ENCODE data around the gene TMEM25. TPM values are rescaled to one million over a fixed set of nuclear protein-coding genes. Genes with fewer than 3 reads are reported as not detected.

TMEM25 gene
- total and polyA plus RNA-seq, 11 donors: 3.9 to 26.8 (median 10.0) TPM

GRCh38 chr11:118535261-118535660 lies 4.3 kb downstream of the TMEM25 start:
- peaks cover 0 to 5% (median 0%) of the 10 kb centered on the region in 9 donors for H3K27me3 ChIP-seq
- 79 to 83% (median 80%) methylated on average over 9 of the region's 9 CpGs for WGBS, 4 donors
- no peak overlapping the region for H3K4me3 ChIP-seq
- H3K36me3 ChIP-seq: no peaks in the 10 kb centered on the region
- DNase-seq: no peak
- H3K27ac ChIP-seq: no peak overlapping the region
- no peak for ATAC-seq
- TF ChIP-seq POLR2A (IDR thresholded peaks at IDR 0.05) (no peak), CTCF (IDR thresholded peaks at IDR 0.05) (no peak)
- peaks cover 0 to 17% (median 4%) of the 10 kb centered on the region in 12 donors for H3K4me1 ChIP-seq
- intact Hi-C loops (cut with DNase I): no loop called here
- no peaks in the 10 kb centered on the region for H3K9me3 ChIP-seq

- WGBS, 4 donors: 87 to 97% (median 96%) methylated on average over 5 of the region's 5 CpGs
- Histone ChIP-seq H3K27ac (no peak overlapping the region), H3K4me3 (no peak overlapping the region), H3K36me3 (peaks cover 0 to 5% (median 0%) of the 10 kb centered on the region in 9 donors), H3K9me3 (no peaks in the 10 kb centered on the region), H3K4me1 (peaks cover 0 to 4% (median 0%) of the 10 kb centered on the region in 12 donors), H3K27me3 (no peaks in the 10 kb centered on the region)
- intact Hi-C loops (cut with DNase I): no loop called here
- DNase-seq (no peak), ATAC-seq (no peak)
- TF ChIP-seq POLR2A (IDR thresholded peaks at IDR 0.05): no peak
- TF ChIP-seq CTCF (IDR thresholded peaks at IDR 0.05): no peak
Observed at GRCh38 chr11:118536726-118537125, 5.7 kb downstream of the TMEM25 start.

GRCh38 chr11:118537409-118537980 lies 6.5 kb downstream of the TMEM25 start:
- Histone ChIP-seq H3K36me3 (peaks cover 0 to 7% (median 0%) of the 10 kb centered on the region in 9 donors), H3K9me3 (no peaks in the 10 kb centered on the region), H3K27ac (no peak overlapping the region), H3K27me3 (no peaks in the 10 kb centered on the region), H3K4me3 (no peak overlapping the region), H3K4me1 (no peaks in the 10 kb centered on the region)
- intact Hi-C loops (cut with DNase I): no loop called here
- 81 to 91% (median 89%) methylated on average over 6 of the region's 6 CpGs for whole genome bisulfite sequencing, 4 donors
- TF ChIP-seq CTCF (IDR thresholded peaks at IDR 0.05) (no peak), POLR2A (IDR thresholded peaks at IDR 0.05) (no peak)
- DNase-seq: no peak
- ATAC-seq: no peak

GRCh38 chr11:118544010-118544646 lies 13.1 kb downstream of the TMEM25 start:
- Histone ChIP-seq H3K27ac (no peak overlapping the region), H3K4me1 (no peaks in the 10 kb centered on the region), H3K36me3 (peaks cover 0 to 65% (median 29%) of the 10 kb centered on the region in 9 donors), H3K4me3 (no peak overlapping the region), H3K9me3 (no peaks in the 10 kb centered on the region), H3K27me3 (no peaks in the 10 kb centered on the region)
- DNase-seq: no peak
- no peak for ATAC-seq
- 94 to 96% (median 95%) methylated on average over 8 of the region's 8 CpGs for WGBS, 4 donors
- TF ChIP-seq POLR2A (IDR thresholded peaks at IDR 0.05) (no peak), CTCF (IDR thresholded peaks at IDR 0.05) (no peak)
- intact Hi-C loops (cut with DNase I): no loop called here
